ENCODE results near the gene OR2V2. TPM values are rescaled to one million over a fixed set of nuclear protein-coding genes. Genes with fewer than 3 reads are reported as not detected.

OR2V2 gene
- total and polyA plus RNA-seq, 11 donors = not detected

GRCh38 chr5:181134259-181134658, 13.1 kb upstream of the OR2V2 start:
- Histone ChIP-seq H3K4me3 (no peak overlapping the region), H3K4me1 (peaks cover 0 to 8% (median 0%) of the 10 kb centered on the region in 12 donors), H3K27me3 (peaks cover 0 to 15% (median 1%) of the 10 kb centered on the region in 9 donors), H3K36me3 (no peaks in the 10 kb centered on the region), H3K9me3 (peaks cover 0 to 22% (median 2%) of the 10 kb centered on the region in 12 donors), H3K27ac (no peak overlapping the region)
- no peak for TF ChIP-seq CTCF (IDR thresholded peaks at IDR 0.05)
- no peak for TF ChIP-seq POLR2A (IDR thresholded peaks at IDR 0.05)
- ATAC-seq (no peak), DNase-seq (no peak)
- intact Hi-C loops (cut with DNase I) = no loop called here
- WGBS, 4 donors = 83 to 89% (median 87%) methylated on average over 6 of the region's 6 CpGs

DNA sequence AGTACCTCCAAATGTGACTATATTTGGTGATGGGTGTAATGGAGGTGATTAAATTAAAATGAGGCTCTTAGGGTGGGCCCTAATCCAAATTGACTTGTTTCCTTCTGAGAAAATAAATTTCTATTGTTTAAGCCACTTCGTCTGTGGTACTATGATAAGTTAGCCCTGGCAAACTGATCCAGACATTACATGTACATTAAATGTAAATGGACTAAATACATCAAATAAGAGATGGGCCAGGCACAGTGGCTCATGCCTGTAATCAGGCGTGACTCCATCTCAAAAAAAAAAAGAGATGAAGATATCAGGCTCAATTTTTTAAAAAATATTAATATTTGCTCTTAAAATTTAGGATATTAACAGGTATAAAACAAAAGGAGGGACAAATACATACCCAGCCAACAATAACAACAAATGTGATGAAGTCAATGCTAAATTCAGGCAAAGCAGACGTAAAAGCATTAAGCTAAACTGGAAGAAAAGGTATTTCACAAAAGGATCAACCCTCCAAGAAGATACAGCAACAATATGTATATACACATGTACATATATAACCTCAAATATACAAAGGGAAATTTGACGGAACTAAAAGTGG, 10.9 kb upstream of the OR2V2 start:
- Histone ChIP-seq H3K27me3 (peaks cover 0 to 7% (median 0%) of the 10 kb centered on the region in 9 donors), H3K9me3 (peaks cover 0 to 22% (median 2%) of the 10 kb centered on the region in 12 donors), H3K36me3 (no peaks in the 10 kb centered on the region), H3K27ac (no peak overlapping the region), H3K4me1 (peaks cover 0 to 8% (median 0%) of the 10 kb centered on the region in 12 donors), H3K4me3 (no peak overlapping the region)
- 83 to 88% (median 85%) methylated on average over 4 of the region's 4 CpGs for WGBS, 4 donors
- ATAC-seq (no peak), DNase-seq (no peak)
- TF ChIP-seq POLR2A (IDR thresholded peaks at IDR 0.05) (no peak), CTCF (IDR thresholded peaks at IDR 0.05) (no peak)
- intact Hi-C loops (cut with DNase I) = no loop called here

DNA sequence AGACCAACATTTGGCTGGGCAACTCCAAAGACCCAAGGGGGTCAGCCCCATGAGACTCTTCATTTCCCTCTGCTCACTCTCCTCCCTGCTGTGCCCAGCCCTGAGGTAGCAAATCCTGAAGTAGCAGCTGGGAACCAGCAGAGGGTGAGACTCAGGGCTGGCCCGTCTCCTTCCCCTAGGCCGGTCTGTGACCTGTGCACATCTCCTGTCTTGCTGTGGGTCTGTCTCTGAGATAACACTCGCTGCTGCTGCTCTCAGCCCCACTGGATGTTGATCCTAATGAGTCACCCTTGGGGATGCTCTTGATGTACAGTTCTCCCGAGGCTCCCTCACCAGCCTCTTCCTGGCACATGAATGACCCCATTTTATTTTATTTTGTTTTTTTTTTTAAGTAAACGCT, 9.1 kb upstream of the OR2V2 start:
- Histone ChIP-seq H3K27ac (no peak overlapping the region), H3K4me1 (peaks cover 0 to 8% (median 0%) of the 10 kb centered on the region in 12 donors), H3K36me3 (no peaks in the 10 kb centered on the region), H3K9me3 (peaks cover 0 to 22% (median 2%) of the 10 kb centered on the region in 12 donors), H3K4me3 (no peak overlapping the region), H3K27me3 (peaks cover 0 to 21% (median 0%) of the 10 kb centered on the region in 9 donors)
- intact Hi-C loops (cut with DNase I) = no loop called here
- 41 to 74% (median 64%) methylated on average over 5 of the region's 5 CpGs for WGBS, 4 donors
- TF ChIP-seq CTCF (IDR thresholded peaks at IDR 0.05) (no peak), POLR2A (IDR thresholded peaks at IDR 0.05) (no peak)
- no peak for DNase-seq
- ATAC-seq = no peak

DNA sequence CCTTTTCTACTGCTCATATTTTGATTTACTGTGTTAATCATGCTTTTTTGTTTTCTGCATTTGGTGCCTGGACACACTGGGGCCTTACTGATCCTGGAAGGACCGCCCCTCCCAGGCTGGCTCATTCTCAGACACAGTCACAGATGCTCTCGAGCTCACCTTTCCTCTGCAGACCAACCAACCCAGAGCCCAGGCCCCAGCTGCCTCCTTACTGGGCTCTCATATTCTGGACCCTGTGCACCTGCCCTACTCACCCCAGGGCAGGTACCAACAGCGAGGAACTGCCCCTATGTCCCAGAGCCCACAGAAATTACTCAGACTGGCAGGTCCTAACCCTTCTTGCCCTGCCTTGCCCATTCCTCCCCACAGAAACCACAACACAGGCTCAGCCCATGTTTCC, 6.6 kb upstream of the OR2V2 start:
- Histone ChIP-seq H3K36me3 (no peaks in the 10 kb centered on the region), H3K9me3 (peaks cover 0 to 17% (median 2%) of the 10 kb centered on the region in 12 donors), H3K27me3 (peaks cover 0 to 27% (median 0%) of the 10 kb centered on the region in 9 donors), H3K4me1 (no peaks in the 10 kb centered on the region), H3K4me3 (no peak overlapping the region), H3K27ac (no peak overlapping the region)
- no peak for DNase-seq
- TF ChIP-seq CTCF (IDR thresholded peaks at IDR 0.05) (no peak), POLR2A (IDR thresholded peaks at IDR 0.05) (no peak)
- ATAC-seq = no peak
- intact Hi-C loops (cut with DNase I) = no loop called here
- WGBS, 4 donors = 66 to 75% (median 73%) methylated on average over 3 of the region's 3 CpGs
